CD4-positive, alpha-beta T cell treated with Interleukin-17A for 4 hours (primary cell): ENCODE results near the gene HAPSTR1.

Experiments used
- DNase-seq: peaks from one replicate; pipeline ENCODE4 v3.0.0-alpha.2; 2020; ENCODE audit warnings: mixed read lengths

The HAPSTR1 gene

DNA sequence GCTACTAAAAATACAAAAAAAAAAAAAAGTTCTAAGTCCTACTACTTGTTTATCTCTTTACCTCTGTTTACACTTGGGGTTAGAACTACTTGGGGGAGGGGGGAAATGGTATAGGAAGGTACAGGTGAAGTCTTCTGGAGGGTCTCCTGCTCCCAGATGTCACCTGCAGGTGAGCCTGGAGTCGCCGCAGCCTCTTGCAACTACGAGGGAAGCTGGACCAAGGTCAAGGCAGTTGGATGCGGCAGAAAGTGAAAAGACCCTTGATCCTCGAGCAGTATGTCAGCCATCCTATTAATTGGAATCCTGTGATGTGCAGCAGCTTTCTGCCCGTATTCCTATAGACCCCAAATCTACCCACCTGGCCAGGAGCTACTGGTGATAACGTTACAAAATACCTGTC lies 33.0 kb downstream of the HAPSTR1 start:
- DNase-seq: no peak

DNA sequence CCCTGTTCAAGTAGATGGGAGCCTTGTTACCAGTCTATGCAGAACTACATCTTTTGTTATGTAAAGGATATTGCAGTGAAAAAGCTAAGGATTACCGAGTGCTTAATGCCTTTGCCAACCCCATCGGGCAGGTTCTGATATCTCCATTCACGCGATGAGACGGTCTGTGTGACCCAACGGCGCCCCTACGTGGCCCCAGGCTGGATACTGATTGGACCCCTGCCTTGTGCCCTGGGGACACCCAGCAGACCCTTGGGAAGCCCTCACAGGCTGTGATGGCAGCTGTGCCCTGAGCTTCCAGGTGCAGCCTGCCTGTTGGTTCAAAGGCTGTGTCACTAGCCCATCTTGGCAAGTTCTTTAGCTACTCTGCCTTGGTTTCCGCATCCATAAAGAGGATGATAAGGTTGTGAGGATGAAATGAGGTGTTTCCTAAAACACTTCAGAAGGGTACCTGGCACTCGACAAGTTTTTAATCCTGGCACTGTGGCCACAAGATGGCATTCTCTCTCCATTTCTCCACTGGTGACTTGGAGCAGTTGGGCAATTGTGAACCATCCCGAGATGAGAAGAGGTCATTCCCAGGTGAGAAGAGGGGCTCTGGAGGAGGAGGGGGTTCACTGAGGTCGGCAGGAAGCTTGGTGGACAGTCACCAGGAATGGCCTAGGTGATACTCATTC lies 33.6 kb downstream of the HAPSTR1 start:
- no peak for DNase-seq

DNA sequence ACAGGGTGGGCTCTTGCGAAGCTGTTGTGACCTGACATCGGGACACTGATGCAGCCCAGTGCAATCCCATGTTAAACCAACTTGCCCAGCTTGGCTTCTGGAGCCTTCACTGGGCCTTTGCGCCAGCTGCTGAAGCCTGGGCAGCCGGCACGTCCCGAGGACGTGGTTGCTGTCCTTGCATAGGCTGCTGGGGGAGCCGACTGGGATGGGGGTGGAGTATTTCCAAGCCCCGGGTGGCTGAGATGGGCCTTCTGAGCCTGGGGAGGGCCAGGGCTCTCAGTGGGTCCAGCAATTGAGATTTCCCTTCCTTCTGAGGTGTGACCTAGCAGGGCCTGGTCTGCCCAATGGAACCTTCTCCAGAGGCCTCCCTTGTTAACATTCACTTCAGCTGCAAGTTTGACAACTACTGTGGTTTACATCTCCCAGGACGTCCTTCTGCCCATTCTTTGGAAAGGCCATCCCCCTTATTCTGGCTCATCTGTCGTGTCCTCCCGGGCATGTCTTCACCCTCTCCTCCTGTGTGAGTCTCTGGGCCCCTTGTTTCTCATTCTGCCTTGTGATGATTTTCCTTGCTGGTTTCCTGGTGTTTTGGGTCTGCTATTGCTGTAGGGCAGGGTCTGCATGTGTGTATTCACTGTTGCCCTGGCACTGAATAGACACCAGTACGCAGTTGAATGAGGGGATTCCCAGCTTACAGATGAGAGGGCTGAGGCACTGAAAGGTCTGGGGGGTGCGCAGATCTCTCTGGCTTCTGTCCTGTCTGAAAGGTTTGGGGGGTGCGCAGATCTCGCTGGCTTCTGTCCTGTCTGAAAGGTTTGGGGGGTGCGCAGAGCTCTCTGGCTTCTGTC lies 34.4 kb downstream of the HAPSTR1 start:
- no peak for DNase-seq

DNA sequence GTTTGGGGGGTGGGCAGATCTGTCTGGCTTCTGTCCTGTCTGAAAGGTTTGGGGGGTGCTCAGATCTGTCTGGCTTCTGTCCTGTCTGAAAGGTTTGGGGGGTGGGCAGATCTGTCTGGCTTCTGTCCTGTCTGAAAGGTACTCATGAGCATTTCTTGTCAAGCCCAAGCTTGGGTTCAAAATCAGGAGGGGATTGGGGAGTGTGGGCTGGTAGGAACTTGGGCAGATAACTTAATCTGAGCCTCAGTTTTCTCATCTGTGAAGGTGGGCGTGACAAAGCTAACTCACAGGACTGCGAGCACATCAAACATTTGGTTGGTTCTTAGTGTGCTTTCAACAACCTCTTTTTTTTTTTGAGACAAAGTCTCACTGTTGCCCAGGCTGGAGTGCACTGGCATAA lies 35.2 kb downstream of the HAPSTR1 start:
- no peak for DNase-seq

DNA sequence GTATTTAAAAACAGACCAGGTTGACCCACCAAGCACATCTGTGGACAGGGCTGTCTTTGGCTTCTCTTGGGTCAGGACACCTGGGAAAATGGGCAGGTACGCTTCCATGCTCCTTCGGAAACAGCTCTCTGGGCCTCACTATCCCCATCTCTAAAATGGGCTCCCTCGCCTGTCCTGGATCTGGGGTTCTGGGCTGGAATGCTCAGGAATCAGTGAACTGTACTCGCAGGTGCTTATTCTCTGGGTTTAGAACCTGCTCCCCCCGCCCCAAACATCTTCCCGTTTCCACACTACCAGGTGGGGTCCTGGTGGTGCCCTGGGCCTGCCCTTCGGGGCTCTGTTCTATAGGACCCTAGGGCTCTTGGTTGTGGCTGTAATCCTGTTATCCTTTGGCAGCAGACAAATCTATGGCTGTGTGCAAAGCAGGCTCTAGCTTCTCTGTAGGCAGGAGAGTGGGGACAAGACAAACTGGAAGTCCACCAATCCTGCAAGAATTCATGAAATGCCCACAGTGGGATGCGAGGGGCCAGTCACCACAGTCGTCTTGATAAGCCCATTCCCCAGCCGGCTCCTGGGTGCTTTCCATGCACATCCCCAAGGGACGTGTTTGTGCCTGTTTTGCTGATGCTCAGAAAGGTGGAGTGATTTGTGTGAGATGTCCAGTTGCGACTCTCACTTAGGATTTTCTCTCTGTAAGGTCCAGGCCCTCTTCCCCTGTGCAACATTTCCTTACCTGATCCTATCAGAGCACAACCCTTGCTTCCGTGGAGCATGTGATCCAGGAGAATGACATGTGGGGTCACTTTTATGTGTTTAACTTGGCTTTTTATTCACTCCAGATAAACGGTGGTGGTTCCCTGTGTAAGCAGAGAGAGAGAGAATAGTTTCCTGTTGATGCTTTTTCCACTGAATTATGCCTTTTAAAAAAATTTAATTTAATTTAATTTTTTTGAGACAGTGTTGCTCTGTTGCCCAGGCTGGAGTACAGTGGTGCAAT lies 37.2 kb downstream of the HAPSTR1 start:
- no peak for DNase-seq

DNA sequence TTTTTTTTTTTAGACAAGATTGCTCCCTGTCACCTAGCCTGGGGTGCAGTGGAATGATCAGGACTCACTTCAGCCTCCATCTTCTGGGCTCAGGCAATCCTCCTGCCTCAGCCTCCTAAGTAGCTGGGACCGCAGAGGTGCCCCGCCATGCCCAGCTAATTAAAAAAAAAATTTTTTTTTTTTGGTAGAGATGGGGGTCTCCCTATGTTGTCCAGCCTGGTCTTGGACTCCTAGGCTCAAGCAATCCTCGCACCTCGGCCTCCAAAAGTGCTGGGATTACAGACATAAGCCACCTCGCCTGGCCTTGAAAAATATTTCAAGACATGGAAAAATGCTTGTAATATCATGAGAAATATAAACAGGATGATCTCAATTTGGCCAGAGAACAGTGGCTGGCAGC lies 42.9 kb downstream of the HAPSTR1 start:
- no peak for DNase-seq

DNA sequence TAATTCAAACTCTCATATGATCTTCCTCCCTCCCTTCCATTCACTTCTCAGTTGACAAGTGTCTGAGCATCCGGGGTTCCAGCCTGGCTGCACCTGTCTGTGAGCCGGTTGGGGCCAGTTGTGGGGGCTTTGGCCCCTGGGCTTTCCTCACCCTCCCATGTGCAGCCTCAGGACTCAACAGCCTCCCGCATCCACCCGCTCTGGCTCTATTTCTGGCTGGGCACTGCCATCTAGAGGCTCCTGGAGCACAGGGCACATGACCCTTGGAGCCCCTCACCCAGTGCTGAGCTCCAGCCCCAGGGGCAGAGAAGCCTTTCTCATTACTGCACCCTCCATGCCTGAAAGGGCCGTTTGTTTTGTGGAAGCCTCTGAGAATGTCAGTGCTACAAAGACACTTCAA lies 43.3 kb downstream of the HAPSTR1 start:
- DNase-seq: peak; percentile 73

DNA sequence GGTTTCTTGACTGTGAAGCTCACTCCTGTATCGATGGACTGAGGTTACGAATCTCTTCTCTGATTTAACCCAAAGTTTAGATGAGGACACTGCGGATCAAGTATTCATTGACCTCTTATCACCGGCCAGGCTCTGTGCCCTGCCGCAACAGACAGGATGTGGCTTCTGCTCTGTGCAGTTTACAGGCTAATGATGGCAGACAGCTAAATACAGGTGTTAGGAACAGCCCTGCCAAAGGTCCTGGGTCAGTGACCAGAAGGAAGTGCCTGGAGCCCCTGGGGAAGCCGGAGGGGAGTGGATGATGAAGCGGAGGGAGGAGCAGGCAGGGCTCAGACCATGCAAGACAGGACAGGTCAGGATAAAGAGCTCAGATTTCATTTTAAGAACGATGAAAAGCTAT lies 44.4 kb downstream of the HAPSTR1 start:
- no peak for DNase-seq

DNA sequence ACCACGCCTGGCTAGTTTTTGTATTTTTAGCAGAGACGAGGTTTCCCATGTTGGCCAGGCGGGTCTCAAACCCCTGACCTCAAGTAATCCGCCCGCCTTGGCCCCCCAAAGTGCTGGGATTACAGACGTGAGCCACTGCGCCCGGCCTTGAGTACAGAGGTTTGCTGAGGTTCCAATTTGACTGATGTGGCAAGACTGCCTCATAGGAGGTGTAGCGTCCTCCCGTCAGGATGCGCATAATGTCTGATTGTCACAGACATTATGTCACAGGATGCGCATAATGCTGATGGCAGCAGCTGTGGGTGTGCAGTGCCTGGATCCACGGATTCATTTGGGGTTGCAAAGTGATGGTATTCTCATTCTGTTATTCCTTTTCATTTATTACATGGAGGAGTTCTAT lies 45.2 kb downstream of the HAPSTR1 start:
- no peak for DNase-seq

DNA sequence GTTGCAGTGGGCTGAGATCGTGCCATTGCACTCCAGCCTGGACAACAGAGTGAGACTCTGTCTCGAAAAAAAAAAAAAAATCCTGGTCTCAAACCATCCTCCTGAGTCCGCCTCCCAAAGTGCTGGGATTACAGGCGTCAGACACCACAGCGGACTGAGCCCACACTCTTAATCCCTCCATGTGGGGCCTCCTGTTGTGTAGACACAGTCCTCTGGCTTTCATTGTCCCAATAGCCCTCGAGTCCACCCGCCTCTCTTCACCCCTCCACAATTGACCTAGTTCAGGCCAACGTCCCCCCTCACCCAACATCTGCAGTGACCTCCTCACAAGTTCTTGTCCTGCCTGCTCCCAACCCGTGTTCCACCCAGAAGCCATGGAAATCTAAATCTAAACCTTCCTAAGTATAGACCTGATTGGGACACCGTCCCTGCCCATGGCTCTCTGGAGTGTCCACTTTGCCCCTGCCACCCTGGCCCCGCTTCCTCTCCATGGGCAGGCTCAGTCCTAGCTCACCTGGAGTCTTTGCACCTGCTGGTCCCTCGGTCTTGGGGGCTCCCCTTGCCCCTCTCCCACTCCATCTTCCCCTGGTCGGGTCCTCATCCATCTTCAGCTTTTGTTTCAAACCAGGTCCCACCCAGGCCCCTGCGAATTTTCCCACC lies 46.7 kb downstream of the HAPSTR1 start:
- no peak for DNase-seq

DNA sequence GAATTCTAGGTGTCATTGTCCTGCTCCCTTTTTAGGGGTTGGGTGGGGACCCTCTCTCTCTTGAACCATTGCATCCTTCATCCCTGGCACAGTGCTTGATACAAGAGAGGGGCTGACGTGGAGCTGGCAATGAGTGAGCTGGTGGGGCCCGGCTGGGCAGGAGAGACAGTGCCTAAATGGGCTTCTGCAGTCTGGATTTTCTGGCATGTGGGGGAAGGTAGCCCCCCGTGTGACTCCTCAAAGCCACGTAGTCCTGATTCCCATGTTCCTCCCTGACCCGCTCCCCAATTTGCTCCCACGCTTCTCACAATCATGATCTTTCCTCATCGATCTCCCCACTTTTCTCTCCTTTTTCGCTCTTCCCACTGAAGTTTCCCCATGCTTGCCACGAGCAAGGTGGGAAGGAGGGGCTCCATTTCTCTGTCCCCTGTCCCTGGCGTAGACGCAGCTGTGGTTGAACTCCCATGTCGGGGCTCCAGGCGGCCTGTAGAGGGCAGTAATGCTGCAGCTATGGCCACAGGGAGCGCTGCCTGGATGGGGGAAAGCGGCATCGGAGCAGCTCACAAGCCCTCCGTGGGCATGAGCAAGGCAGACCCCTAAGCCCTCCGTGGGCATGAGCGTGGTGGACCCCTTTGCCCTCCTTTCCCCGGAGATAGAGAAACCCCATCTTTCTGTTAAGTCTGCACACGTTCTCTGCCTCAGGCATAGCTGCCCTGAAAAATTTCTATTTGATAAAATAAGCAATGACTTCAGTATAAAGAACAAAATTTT lies 47.5 kb downstream of the HAPSTR1 start:
- peak; percentile 75 for DNase-seq

DNA sequence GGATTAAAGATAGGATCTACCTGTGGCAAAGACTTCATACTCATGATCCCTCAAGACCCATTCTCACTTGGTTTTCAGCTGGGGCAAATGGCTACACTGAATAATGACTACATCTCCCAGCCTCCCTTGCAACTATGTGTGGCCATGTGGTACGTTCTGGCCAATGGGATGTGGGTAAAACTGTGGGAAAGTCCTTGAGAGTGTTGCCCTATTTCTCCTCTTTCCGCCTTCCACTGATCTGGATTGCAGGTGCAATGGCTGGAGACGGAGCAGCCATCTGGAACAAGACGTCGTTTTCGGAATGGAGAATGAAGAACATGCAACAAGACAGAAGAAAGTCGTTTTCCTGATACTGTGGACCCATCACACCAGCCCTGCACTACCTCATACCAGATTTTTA lies 48.5 kb downstream of the HAPSTR1 start:
- DNase-seq: peak; percentile 9
